Liver (tissue), 9 donors: Measurements from ENCODE around the gene EMX1. TPM values are rescaled to one million over a fixed set of nuclear protein-coding genes. Genes with fewer than 3 reads are reported as not detected.

Source experiments
- DNase-seq: peaks from one replicate; pipeline ENCODE4 v3.0.0-alpha.2; 2017; ENCODE audit warnings: low spot score
- H3K27ac ChIP-seq, 2 donors: one replicate each; pipeline ENCODE4 v1.7.0; 2013; ENCODE audit warnings: inconsistent platforms in 2 of 2, low read length in 2 of 2, control low read depth in 1 of 2, low read depth in 1 of 2, mild to moderate bottlenecking in 1 of 2
- H3K27me3 ChIP-seq, 4 donors: one replicate each; pipeline versions ENCODE4 v1.6.1 to v1.7.0; 2013; ENCODE audit warnings: low read length in 3 of 4, inconsistent platforms in 1 of 4, mild to moderate bottlenecking in 1 of 4, moderate library complexity in 1 of 4; ENCODE audit not compliant: control insufficient read depth in 4 of 4, insufficient read depth in 4 of 4
- H3K36me3 ChIP-seq, 4 donors: one replicate each; pipeline versions ENCODE4 v1.6.1 to v1.7.0; 2013; ENCODE audit warnings: low read length in 3 of 4, mild to moderate bottlenecking in 3 of 4, low read depth in 1 of 4, moderate library complexity in 1 of 4; ENCODE audit not compliant: control insufficient read depth in 4 of 4, insufficient read depth in 3 of 4
- H3K4me1 ChIP-seq, 4 donors: one replicate each; pipeline versions ENCODE4 v1.6.1 to v1.7.0; 2013; ENCODE audit warnings: low read length in 3 of 4, mild to moderate bottlenecking in 3 of 4, moderate library complexity in 1 of 4; ENCODE audit not compliant: control insufficient read depth in 4 of 4, insufficient read depth in 4 of 4
- H3K4me3 ChIP-seq, 3 donors: one replicate each; pipeline versions ENCODE4 v1.6.1 to v1.7.0; 2013; ENCODE audit warnings: low read length in 3 of 3, control low read depth in 1 of 3, low read depth in 1 of 3, mild to moderate bottlenecking in 1 of 3
- H3K9ac ChIP-seq, 2 donors: one replicate each; pipeline ENCODE4 v1.7.0; 2013; ENCODE audit warnings: low read length in 2 of 2, mild to moderate bottlenecking in 2 of 2, moderate library complexity in 2 of 2, control low read depth in 1 of 2, low read depth in 1 of 2
- H3K9me3 ChIP-seq, 4 donors: one replicate each; pipeline versions ENCODE4 v1.6.1 to v1.7.0; 2013; ENCODE audit warnings: low read length in 3 of 4; ENCODE audit not compliant: control insufficient read depth in 4 of 4
- EGR1 ChIP-seq, 2 donors: IDR thresholded peaks; 2 replicates each; pipeline ENCODE4 v1.6.1; 2016 to 2018; ENCODE audit warnings: antibody characterized with exemption in 2 of 2, low read depth in 2 of 2
- GABPA ChIP-seq, 2 donors: IDR thresholded peaks in 1 of 2; conservative IDR thresholded peaks in 1 of 2; 2 replicates each; pipeline ENCODE4 v1.6.1; 2016; ENCODE audit warnings: antibody characterized with exemption in 2 of 2, mild to moderate bottlenecking in 1 of 2, moderate library complexity in 1 of 2
- HNF4A ChIP-seq, 2 donors: conservative IDR thresholded peaks; 2 replicates each; pipeline ENCODE4 v1.6.1; 2016; ENCODE audit warnings: antibody characterized with exemption in 2 of 2, mild to moderate bottlenecking in 2 of 2
- HNF4G ChIP-seq: IDR thresholded peaks from 2 replicates; pipeline ENCODE4 v1.6.1; 2016; ENCODE audit warnings: antibody characterized with exemption
- JUND ChIP-seq, 2 donors: IDR thresholded peaks; 2 replicates each; pipeline ENCODE4 v1.6.1; 2016; ENCODE audit warnings: antibody characterized with exemption in 2 of 2
- NR2F2 ChIP-seq: IDR thresholded peaks from 2 replicates; pipeline ENCODE4 v1.6.1; 2016; ENCODE audit warnings: antibody characterized with exemption
- RAD21 ChIP-seq, 2 donors: IDR thresholded peaks; 2 replicates each; pipeline ENCODE4 v1.6.1; 2016; ENCODE audit warnings: antibody characterized with exemption in 2 of 2, mild to moderate bottlenecking in 2 of 2
- RXRA ChIP-seq, 2 donors: IDR thresholded peaks; 2 replicates each; pipeline ENCODE4 v1.6.1; 2017 to 2018; ENCODE audit warnings: antibody characterized with exemption in 2 of 2, mild to moderate bottlenecking in 1 of 2
- SP1 ChIP-seq: IDR thresholded peaks from 2 replicates; pipeline ENCODE4 v1.6.1; 2018; ENCODE audit warnings: antibody characterized with exemption, mild to moderate bottlenecking
- TAF1 ChIP-seq: conservative IDR thresholded peaks from 2 replicates; pipeline ENCODE4 v1.6.1; 2016; ENCODE audit warnings: antibody characterized with exemption, mild to moderate bottlenecking
- YY1 ChIP-seq: IDR thresholded peaks from 2 replicates; pipeline ENCODE4 v1.6.1; 2016; ENCODE audit warnings: antibody characterized with exemption, mild to moderate bottlenecking
- WGBS: extraction: QIAGEN DNeasy Blood & Tissue Kit; methylation state at CpG from one replicate; pipeline ENCODE4 v1.1.7; 2013; 5-methylcytosine and 5-hydroxymethylcytosine counted together
- polyA plus RNA-seq, 2 donors: library from polyadenylated mRNA; stranded (reverse) in 1 of 2; unstranded in 1 of 2; fragments of 200-250 nt in 1 of 2; fragments of >200 nt in 1 of 2; fragmentation: Nextera tagmentation in 1 of 2; extraction: Ambion mirVana in 1 of 2; gene quantifications; one replicate each; pipeline versions ENCODE4 v1.2.1 to v1.2.3, GENCODE V29; 2013 to 2015
- total RNA-seq, 2 donors: library from RNA; depleted of rRNA; stranded (reverse); fragments of >200 nt; gene quantifications; one replicate each; pipeline ENCODE4 v1.2.3, GENCODE V29; 2014
- TF ChIP-seq, protein P1 (sequence below): IDR thresholded peaks from 2 replicates; pipeline ENCODE4 v1.6.1; 2016; ENCODE audit warnings: antibody characterized with exemption, mild to moderate bottlenecking
- TF ChIP-seq, protein P2 (sequence below): IDR thresholded peaks from 2 replicates; pipeline ENCODE4 v1.6.1; 2016; ENCODE audit warnings: antibody characterized with exemption
- TF ChIP-seq, protein P3 (sequence below): IDR thresholded peaks from 2 replicates; pipeline ENCODE4 v1.6.1; 2016; ENCODE audit warnings: antibody characterized with exemption
- TF ChIP-seq, protein P4 (sequence below): fragments of 150-350 bp; IDR thresholded peaks from 2 replicates; pipeline ENCODE4 v1.5.1; 2017; ENCODE audit warnings: improper control_type of control experiment, low read depth, low read length; ENCODE audit not compliant: missing input control
- donor health status: healthy.
- donor health status: healthy.
- donor health status: healthy.
- donor health status: healthy.
- donor health status: healthy.

Gene EMX1
- total and polyA plus RNA-seq, 4 donors, result 0.06 to 0.18 (median 0.08) TPM; not detected in 1

DNA sequence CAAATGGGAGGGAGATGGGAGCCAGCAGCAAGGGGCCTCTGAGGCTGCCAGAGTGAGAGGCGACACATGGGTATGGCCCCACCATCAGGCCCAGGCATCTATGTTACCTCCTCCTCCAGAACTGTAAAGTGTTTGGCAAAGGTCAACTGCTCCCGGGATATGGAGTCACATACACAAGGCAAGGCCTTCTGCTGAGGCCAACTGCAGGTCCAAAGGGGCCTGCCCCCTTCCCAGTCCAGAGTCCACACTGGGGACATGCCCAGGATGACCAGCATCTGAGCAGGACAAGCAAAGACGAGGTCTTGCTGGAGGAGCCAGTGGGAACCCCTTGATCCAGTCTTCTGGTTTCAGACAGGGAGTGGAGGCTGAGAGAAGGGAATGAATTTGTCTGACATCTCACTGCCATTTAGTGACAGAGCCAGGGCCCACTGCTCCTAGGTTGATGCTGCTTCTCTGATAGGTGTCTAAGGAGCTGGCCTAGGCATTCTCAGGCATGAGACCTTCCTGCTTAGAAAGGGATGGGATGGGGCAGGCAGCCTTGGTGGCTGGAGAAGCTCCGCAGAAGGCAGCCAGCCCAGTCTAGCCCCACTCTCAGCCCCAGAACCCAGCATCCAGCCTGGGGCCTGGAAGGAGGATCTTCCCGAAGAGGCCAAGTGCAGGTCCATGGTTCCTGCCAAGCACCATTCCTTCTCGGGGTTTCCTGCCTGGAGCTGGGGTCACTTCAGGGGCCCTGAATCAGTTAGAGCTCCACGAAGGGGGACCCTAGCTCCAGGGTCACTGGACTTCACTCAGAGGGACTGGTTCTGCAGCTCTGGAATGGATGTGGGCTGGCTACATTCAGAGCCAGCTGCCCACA lies 26.4 kb downstream of the EMX1 start:
- Histone ChIP-seq H3K4me1 (no peaks in the 10 kb centered on the region), H3K9me3 (no peaks in the 10 kb centered on the region), H3K36me3 (peaks cover 0 to 31% (median 11%) of the 10 kb centered on the region in 4 donors), H3K27ac (no peak overlapping the region), H3K4me3 (no peak overlapping the region), H3K27me3 (no peaks in the 10 kb centered on the region), H3K9ac (no peak overlapping the region)
- 81% methylated on average over 7 of the region's 7 CpGs for WGBS
- DNase-seq, result no peak
- no peak for TF ChIP-seq YY1
- peak; percentile 18 to 21 for TF ChIP-seq HNF4A (conservative IDR thresholded peaks at IDR 0.05)

DNA sequence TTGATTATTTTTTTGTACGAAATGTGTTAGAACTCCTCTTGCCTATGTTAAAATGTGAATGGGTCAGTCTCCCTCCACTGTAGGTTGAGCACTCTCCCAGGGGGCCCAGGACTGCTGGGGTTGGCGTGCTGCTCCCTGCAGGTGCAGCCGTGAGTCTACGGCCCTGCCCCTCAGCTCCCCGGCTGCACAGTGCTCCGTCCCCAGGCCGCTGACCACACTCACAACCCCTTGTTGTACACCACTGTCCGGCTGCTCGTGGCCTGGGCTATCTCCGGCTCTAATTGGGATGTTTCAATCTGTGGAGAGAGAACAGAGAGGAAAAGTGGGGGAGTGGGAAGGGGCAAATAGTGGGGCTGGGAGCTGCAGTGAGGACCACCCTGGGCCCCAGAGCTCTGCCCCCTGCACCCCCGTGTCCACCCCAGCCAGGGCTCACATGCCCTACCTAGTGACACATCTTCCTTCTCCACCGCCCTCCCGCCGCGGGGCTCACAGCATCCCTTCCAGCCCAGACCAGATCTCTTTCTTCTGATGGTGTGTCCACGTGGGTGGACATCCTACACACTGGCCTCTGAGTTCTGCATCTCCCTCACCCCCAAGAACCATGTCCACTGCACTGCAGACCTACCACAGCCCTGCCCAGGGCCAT lies 27.6 kb downstream of the EMX1 start:
- no peak overlapping the region for H3K9ac ChIP-seq
- no peak overlapping the region for H3K4me3 ChIP-seq
- TF ChIP-seq, protein P1, sequence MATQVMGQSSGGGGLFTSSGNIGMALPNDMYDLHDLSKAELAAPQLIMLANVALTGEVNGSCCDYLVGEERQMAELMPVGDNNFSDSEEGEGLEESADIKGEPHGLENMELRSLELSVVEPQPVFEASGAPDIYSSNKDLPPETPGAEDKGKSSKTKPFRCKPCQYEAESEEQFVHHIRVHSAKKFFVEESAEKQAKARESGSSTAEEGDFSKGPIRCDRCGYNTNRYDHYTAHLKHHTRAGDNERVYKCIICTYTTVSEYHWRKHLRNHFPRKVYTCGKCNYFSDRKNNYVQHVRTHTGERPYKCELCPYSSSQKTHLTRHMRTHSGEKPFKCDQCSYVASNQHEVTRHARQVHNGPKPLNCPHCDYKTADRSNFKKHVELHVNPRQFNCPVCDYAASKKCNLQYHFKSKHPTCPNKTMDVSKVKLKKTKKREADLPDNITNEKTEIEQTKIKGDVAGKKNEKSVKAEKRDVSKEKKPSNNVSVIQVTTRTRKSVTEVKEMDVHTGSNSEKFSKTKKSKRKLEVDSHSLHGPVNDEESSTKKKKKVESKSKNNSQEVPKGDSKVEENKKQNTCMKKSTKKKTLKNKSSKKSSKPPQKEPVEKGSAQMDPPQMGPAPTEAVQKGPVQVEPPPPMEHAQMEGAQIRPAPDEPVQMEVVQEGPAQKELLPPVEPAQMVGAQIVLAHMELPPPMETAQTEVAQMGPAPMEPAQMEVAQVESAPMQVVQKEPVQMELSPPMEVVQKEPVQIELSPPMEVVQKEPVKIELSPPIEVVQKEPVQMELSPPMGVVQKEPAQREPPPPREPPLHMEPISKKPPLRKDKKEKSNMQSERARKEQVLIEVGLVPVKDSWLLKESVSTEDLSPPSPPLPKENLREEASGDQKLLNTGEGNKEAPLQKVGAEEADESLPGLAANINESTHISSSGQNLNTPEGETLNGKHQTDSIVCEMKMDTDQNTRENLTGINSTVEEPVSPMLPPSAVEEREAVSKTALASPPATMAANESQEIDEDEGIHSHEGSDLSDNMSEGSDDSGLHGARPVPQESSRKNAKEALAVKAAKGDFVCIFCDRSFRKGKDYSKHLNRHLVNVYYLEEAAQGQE, result no peak
- TF ChIP-seq, protein P2, sequence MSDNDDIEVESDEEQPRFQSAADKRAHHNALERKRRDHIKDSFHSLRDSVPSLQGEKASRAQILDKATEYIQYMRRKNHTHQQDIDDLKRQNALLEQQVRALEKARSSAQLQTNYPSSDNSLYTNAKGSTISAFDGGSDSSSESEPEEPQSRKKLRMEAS, result no peak
- no peak for TF ChIP-seq JUND (IDR thresholded peaks at IDR 0.05)
- no peaks in the 10 kb centered on the region for H3K4me1 ChIP-seq
- no peaks in the 10 kb centered on the region for H3K9me3 ChIP-seq
- H3K27ac ChIP-seq, result no peak overlapping the region
- WGBS, result 95% methylated on average over 16 of the region's 16 CpGs
- H3K36me3 ChIP-seq, result peaks cover 0 to 31% (median 11%) of the 10 kb centered on the region in 4 donors
- no peaks in the 10 kb centered on the region for H3K27me3 ChIP-seq
- no peak for DNase-seq

DNA sequence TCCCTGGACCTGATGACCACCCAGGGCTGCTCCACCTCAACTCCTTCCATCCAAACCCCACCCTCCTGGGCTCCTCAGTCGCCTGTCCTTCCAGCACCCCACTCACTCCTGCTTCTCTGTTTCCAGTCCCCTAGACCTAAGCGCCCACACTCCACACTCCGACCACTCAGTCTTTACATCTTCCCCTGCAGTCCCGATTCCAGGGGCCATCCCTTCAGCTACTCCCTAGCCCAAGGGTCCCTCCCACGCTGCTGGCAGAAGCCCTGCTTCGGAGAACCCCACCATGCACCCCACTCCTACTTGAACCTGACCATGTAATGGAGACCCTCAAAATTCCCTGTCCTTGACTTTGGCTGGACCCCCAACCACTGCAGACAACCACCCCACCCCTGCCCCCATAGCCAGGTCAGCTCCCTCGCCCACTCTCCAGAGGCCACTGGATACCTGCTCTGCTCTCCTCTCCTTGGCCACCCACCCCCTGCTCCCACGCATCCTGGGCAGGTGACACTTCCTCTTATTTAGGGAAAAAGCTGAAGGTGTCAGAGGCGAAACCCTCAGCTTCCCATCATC lies 28.2 kb downstream of the EMX1 start:
- Histone ChIP-seq H3K9ac (no peak overlapping the region), H3K4me3 (no peak overlapping the region), H3K36me3 (peaks cover 0 to 31% (median 11%) of the 10 kb centered on the region in 4 donors), H3K27ac (no peak overlapping the region), H3K4me1 (no peaks in the 10 kb centered on the region), H3K27me3 (no peaks in the 10 kb centered on the region), H3K9me3 (no peaks in the 10 kb centered on the region)
- no peak for DNase-seq
- 96% methylated on average over 9 of the region's 9 CpGs for WGBS
- no peak for TF ChIP-seq RXRA (IDR thresholded peaks at IDR 0.05)
- TF ChIP-seq SP1, result no peak
- TF ChIP-seq HNF4G, result no peak
- TF ChIP-seq, protein P1, result no peak
- TF ChIP-seq EGR1 (IDR thresholded peaks at IDR 0.05; ENCODE audit: low read depth in 2 of 2), result no peak
- no peak for TF ChIP-seq GABPA (IDR thresholded peaks at IDR 0.05 in 1 of 2, conservative IDR thresholded peaks at IDR 0.05 in 1 of 2)
- no peak for TF ChIP-seq RAD21 (IDR thresholded peaks at IDR 0.05)
- TF ChIP-seq HNF4A (conservative IDR thresholded peaks at IDR 0.05), result no peak
- TF ChIP-seq, protein P2, result no peak
- no peak for TF ChIP-seq TAF1
- TF ChIP-seq, protein P3, sequence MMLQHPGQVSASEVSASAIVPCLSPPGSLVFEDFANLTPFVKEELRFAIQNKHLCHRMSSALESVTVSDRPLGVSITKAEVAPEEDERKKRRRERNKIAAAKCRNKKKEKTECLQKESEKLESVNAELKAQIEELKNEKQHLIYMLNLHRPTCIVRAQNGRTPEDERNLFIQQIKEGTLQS, result no peak
- no peak for TF ChIP-seq YY1
- no peak for TF ChIP-seq NR2F2
- TF ChIP-seq, protein P4, sequence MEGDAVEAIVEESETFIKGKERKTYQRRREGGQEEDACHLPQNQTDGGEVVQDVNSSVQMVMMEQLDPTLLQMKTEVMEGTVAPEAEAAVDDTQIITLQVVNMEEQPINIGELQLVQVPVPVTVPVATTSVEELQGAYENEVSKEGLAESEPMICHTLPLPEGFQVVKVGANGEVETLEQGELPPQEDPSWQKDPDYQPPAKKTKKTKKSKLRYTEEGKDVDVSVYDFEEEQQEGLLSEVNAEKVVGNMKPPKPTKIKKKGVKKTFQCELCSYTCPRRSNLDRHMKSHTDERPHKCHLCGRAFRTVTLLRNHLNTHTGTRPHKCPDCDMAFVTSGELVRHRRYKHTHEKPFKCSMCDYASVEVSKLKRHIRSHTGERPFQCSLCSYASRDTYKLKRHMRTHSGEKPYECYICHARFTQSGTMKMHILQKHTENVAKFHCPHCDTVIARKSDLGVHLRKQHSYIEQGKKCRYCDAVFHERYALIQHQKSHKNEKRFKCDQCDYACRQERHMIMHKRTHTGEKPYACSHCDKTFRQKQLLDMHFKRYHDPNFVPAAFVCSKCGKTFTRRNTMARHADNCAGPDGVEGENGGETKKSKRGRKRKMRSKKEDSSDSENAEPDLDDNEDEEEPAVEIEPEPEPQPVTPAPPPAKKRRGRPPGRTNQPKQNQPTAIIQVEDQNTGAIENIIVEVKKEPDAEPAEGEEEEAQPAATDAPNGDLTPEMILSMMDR, result no peak
